AG04450 (cell line): ENCODE measurements around the gene GULP1. TPM values are rescaled to one million over a fixed set of nuclear protein-coding genes. Genes with fewer than 3 reads are reported as not detected.

Experiments
- CTCF ChIA-PET: fragments of 300-600, 350-600 bp; formaldehyde crosslinking; extraction: SDS; loops from one replicate; lab custom pipeline; 2022; ENCODE audit warnings: antibody characterized with exemption, inconsistent platforms; lab: Charles Lee
- POLR2A ChIA-PET: fragments of 350-600 bp; formaldehyde crosslinking; extraction: SDS; loops from one replicate; lab custom pipeline; 2021; ENCODE audit warnings: antibody characterized with exemption, inconsistent platforms; lab: Yijun Ruan, JAX
- DNase-seq: peaks from one replicate; pipeline ENCODE4 v3.0.0-alpha.2; 2011; ENCODE audit warnings: low read depth, low spot score
- H3K27ac ChIP-seq: one replicate; pipeline ENCODE4 v1.5.1; 2012; ENCODE audit warnings: low read depth, low read length, control low read depth
- H3K27me3 ChIP-seq: one replicate; pipeline ENCODE4 v1.6.0; 2012; ENCODE audit warnings: low read length; ENCODE audit not compliant: control insufficient read depth, insufficient read depth
- H3K4me3 ChIP-seq: 2 replicates; pipeline ENCODE4 v1.5.1; 2011; ENCODE audit warnings: mild to moderate bottlenecking, low read depth, low read length, control low read depth
- H3K9me3 ChIP-seq: 2 replicates; pipeline ENCODE4 v1.5.1; 2012; ENCODE audit warnings: low read length; ENCODE audit not compliant: control insufficient read depth, insufficient read depth
- polyA plus RNA-seq: library from polyadenylated mRNA; depleted of rRNA; stranded (reverse); fragments of >200 nt; gene quantifications from 2 replicates; pipeline ENCODE4 v1.2.3, GENCODE V29; 2011
- TF ChIP-seq, protein P1 (sequence below): IDR thresholded peaks from 2 replicates; pipeline ENCODE4 v1.5.1; 2011; ENCODE audit warnings: low read depth, low read length, control low read depth, inconsistent platforms

GULP1 gene
- polyA plus RNA-seq, 1 experiment: 44.7 TPM

DNA sequence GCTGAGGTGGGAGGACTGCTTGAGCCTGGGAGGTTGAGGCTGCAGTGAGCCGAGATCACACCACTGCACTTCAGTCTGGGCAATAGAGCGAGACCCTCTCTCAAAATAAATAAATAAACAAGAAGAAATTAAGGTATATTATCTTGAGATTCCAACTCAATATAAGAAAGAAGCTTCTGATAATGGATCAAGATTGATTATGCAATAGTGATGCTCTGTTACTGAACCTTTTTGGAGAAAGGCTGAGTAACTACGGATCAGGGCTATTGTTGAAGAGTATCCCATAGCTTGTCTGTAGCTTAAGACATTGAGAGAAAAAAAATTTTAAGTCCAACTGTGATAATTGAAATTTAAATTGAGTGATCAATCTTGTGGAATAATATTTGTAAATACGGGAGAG lies 17.7 kb downstream of the GULP1 start:
- Histone ChIP-seq H3K4me3 (no peak overlapping the region), H3K27me3 (no peaks in the 10 kb centered on the region), H3K9me3 (no peaks in the 10 kb centered on the region), H3K27ac (no peak overlapping the region)
- ChIA-PET POLR2A (no interaction called here), CTCF (interaction anchor here (1.3 to 2.3 kb wide), 2 partner anchors 13 to 203 kb away, joined by 3 to 8 read pairs; no protein-coding TSS in a partner anchor)
- DNase-seq: no peak
- TF ChIP-seq, protein P1, sequence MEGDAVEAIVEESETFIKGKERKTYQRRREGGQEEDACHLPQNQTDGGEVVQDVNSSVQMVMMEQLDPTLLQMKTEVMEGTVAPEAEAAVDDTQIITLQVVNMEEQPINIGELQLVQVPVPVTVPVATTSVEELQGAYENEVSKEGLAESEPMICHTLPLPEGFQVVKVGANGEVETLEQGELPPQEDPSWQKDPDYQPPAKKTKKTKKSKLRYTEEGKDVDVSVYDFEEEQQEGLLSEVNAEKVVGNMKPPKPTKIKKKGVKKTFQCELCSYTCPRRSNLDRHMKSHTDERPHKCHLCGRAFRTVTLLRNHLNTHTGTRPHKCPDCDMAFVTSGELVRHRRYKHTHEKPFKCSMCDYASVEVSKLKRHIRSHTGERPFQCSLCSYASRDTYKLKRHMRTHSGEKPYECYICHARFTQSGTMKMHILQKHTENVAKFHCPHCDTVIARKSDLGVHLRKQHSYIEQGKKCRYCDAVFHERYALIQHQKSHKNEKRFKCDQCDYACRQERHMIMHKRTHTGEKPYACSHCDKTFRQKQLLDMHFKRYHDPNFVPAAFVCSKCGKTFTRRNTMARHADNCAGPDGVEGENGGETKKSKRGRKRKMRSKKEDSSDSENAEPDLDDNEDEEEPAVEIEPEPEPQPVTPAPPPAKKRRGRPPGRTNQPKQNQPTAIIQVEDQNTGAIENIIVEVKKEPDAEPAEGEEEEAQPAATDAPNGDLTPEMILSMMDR: no peak

GRCh38 chr2:188314314-188315054 lies 22.8 kb downstream of the GULP1 start:
- ChIA-PET CTCF (no interaction called here), POLR2A (no interaction called here)
- DNase-seq: no peak
- H3K27me3 ChIP-seq: no peaks in the 10 kb centered on the region
- no peak overlapping the region for H3K4me3 ChIP-seq
- H3K9me3 ChIP-seq: no peaks in the 10 kb centered on the region
- TF ChIP-seq, protein P1: no peak
- H3K27ac ChIP-seq: no peak overlapping the region

DNA sequence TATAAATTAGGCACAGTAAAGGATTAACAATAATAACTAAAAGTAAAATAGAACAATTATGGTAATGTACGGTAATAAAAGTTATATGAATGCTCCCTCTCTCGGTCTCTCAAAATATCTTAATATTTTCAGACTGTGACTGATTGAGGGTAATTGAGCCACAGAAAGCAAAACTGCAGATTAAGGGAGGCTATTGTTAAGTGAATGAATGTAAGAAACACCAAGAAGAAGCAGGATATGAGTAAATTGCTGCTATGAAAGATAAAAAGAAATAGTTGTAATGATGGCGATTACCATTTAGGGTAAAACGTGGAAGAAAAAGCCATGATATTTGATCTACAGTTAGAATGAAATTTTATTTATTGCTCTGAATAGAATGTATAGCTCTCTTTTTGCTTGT lies 24.1 kb downstream of the GULP1 start:
- Histone ChIP-seq H3K27me3 (no peaks in the 10 kb centered on the region), H3K4me3 (no peak overlapping the region), H3K27ac (no peak overlapping the region), H3K9me3 (no peaks in the 10 kb centered on the region)
- DNase-seq: no peak
- ChIA-PET POLR2A (no interaction called here), CTCF (no interaction called here)
- TF ChIP-seq, protein P1: no peak

- DNase-seq: no peak
- CTCF ChIA-PET: no interaction called here
- H3K27ac ChIP-seq: no peak overlapping the region
Measured at GRCh38 chr2:188316342-188316741, 24.7 kb downstream of the GULP1 start.

More at GRCh38 chr2:188316342-188316741, 24.7 kb downstream of the GULP1 start:
- POLR2A ChIA-PET: no interaction called here
- H3K27me3 ChIP-seq: no peaks in the 10 kb centered on the region
- H3K4me3 ChIP-seq: no peak overlapping the region
- no peaks in the 10 kb centered on the region for H3K9me3 ChIP-seq
- TF ChIP-seq, protein P1: no peak
